ENCODE results near the gene GRID1.
"Not testable (repeated sequence)": the region's sequence is repeated elsewhere in the genome, so short reads cannot be mapped to it uniquely, and the experiment has no call there.

GRID1 gene

GRCh38 chr10:86392723-86393094 lies 26.1 kb upstream of the GRID1 start:
- in situ Hi-C loops (cut with MboI; ENCODE audit: low sequenced_read_pairs): no loop called here

GRCh38 chr10:86391986-86392722 lies 25.6 kb upstream of the GRID1 start:
- in situ Hi-C loops (cut with MboI; ENCODE audit: low sequenced_read_pairs): no loop called here

- in situ Hi-C loops (cut with MboI; ENCODE audit: low sequenced_read_pairs): no loop called here
These were observed 24.7 kb upstream of the GRID1 start for GRCh38 chr10:86391236-86391840.

GRCh38 chr10:86390337-86391120 lies 23.9 kb upstream of the GRID1 start:
- in situ Hi-C loops (cut with MboI; ENCODE audit: low sequenced_read_pairs): no loop called here

GRCh38 chr10:86389441-86390193 lies 23.0 kb upstream of the GRID1 start:
- in situ Hi-C loops (cut with MboI; ENCODE audit: low sequenced_read_pairs): no loop called here

GRCh38 chr10:86389109-86389440 lies 22.5 kb upstream of the GRID1 start:
- in situ Hi-C loops (cut with MboI; ENCODE audit: low sequenced_read_pairs): not testable (repeated sequence)

GRCh38 chr10:86388119-86388704 lies 21.6 kb upstream of the GRID1 start:
- in situ Hi-C loops (cut with MboI; ENCODE audit: low sequenced_read_pairs): no loop called here

- in situ Hi-C loops (cut with MboI; ENCODE audit: low sequenced_read_pairs): no loop called here
These were observed 20.7 kb upstream of the GRID1 start for GRCh38 chr10:86387178-86387794.

- in situ Hi-C loops (cut with MboI; ENCODE audit: low sequenced_read_pairs): no loop called here
These were observed 19.2 kb upstream of the GRID1 start for GRCh38 chr10:86385806-86386205.

GRCh38 chr10:86377797-86378146 lies 11.2 kb upstream of the GRID1 start:
- in situ Hi-C loops (cut with MboI; ENCODE audit: low sequenced_read_pairs): no loop called here

- in situ Hi-C loops (cut with MboI; ENCODE audit: low sequenced_read_pairs): no loop called here
These were observed 10.5 kb upstream of the GRID1 start for GRCh38 chr10:86376852-86377796.

- in situ Hi-C loops (cut with MboI; ENCODE audit: low sequenced_read_pairs): no loop called here
These were observed 9.8 kb upstream of the GRID1 start for GRCh38 chr10:86376403-86376802.

- in situ Hi-C loops (cut with MboI; ENCODE audit: low sequenced_read_pairs): no loop called here
These were observed 8.6 kb upstream of the GRID1 start for GRCh38 chr10:86375204-86375603.

- in situ Hi-C loops (cut with MboI; ENCODE audit: low sequenced_read_pairs): no loop called here
These were observed 8.1 kb upstream of the GRID1 start for GRCh38 chr10:86374664-86375063.

GRCh38 chr10:86373828-86374227 lies 7.2 kb upstream of the GRID1 start:
- in situ Hi-C loops (cut with MboI; ENCODE audit: low sequenced_read_pairs): no loop called here

GRCh38 chr10:86373251-86373650 lies 6.7 kb upstream of the GRID1 start:
- in situ Hi-C loops (cut with MboI; ENCODE audit: low sequenced_read_pairs): no loop called here

GRCh38 chr10:86372784-86373239 lies 6.2 kb upstream of the GRID1 start:
- in situ Hi-C loops (cut with MboI; ENCODE audit: low sequenced_read_pairs): no loop called here

- in situ Hi-C loops (cut with MboI; ENCODE audit: low sequenced_read_pairs): no loop called here
These were observed 5.7 kb upstream of the GRID1 start for GRCh38 chr10:86372119-86372783.

GRCh38 chr10:86371691-86372090 lies 5.1 kb upstream of the GRID1 start:
- in situ Hi-C loops (cut with MboI; ENCODE audit: low sequenced_read_pairs): no loop called here

Measured in hTERT RPE-1 (cell line).